IMR-90 (cell line): Measurements from ENCODE around the gene TMEM209.

Experiments
- CEBPB ChIP-seq: IDR thresholded peaks from 2 replicates; pipeline ENCODE4 v1.6.1; 2012; ENCODE audit warnings: low read depth, low read length, improper control_type of control experiment
- CHD1 ChIP-seq: IDR thresholded peaks from 2 replicates; pipeline ENCODE4 v1.6.1; 2012; ENCODE audit warnings: low read depth, low read length, improper control_type of control experiment
- POLR2A ChIP-seq: IDR thresholded peaks from 2 replicates; pipeline ENCODE4 v1.6.1; 2012; ENCODE audit warnings: mild to moderate bottlenecking, low read depth, low read length
- TF ChIP-seq, protein P1 (sequence below): conservative IDR thresholded peaks from 2 replicates; pipeline ENCODE4 v1.5.1; 2012; ENCODE audit warnings: mild to moderate bottlenecking, low read depth, low read length, improper control_type of control experiment

DNA sequence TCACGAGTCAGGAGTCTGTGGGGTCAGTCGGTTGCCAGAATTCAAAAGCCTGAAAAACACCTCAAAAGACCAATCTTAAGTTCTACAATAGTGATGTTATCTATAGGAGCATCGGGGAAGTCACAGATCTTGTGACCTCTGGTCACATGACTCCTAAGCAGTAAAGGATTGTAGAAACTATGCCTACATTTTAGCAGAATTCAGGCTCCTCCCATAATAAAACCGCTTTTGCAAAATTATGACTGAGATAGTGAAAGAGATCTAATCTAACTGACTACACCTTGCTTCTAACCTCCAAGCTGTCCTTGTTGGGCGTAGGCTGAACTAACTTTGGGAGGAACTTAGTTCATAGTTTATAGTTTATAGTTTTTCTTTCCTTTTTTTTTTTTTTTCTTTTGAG, 19.0 kb upstream of the TMEM209 start:
- TF ChIP-seq, protein P1, sequence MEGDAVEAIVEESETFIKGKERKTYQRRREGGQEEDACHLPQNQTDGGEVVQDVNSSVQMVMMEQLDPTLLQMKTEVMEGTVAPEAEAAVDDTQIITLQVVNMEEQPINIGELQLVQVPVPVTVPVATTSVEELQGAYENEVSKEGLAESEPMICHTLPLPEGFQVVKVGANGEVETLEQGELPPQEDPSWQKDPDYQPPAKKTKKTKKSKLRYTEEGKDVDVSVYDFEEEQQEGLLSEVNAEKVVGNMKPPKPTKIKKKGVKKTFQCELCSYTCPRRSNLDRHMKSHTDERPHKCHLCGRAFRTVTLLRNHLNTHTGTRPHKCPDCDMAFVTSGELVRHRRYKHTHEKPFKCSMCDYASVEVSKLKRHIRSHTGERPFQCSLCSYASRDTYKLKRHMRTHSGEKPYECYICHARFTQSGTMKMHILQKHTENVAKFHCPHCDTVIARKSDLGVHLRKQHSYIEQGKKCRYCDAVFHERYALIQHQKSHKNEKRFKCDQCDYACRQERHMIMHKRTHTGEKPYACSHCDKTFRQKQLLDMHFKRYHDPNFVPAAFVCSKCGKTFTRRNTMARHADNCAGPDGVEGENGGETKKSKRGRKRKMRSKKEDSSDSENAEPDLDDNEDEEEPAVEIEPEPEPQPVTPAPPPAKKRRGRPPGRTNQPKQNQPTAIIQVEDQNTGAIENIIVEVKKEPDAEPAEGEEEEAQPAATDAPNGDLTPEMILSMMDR = no peak
- TF ChIP-seq POLR2A (no peak), CEBPB (no peak), CHD1 (no peak)
